H1 (cell line): ENCODE data around the gene ILF3. TPM values are rescaled to one million over a fixed set of nuclear protein-coding genes. Genes with fewer than 3 reads are reported as not detected.

Experiments
- ASH2L ChIP-seq: fragments of 200-600, 300-600 bp; sonication (generic); IDR thresholded peaks from one replicate; pipeline ENCODE4 v1.7.1; 2017; ENCODE audit warnings: low read length
- BRCA1 ChIP-seq: IDR thresholded peaks from 2 replicates; pipeline ENCODE4 v1.6.1; 2012; ENCODE audit warnings: low read depth, low read length, improper control_type of control experiment
- EZH2 ChIP-seq: fragments of 200-600 bp; sonication (generic); IDR thresholded peaks from 2 replicates; pipeline ENCODE4 v1.7.1; 2012; ENCODE audit warnings: low read depth, mild to moderate bottlenecking, moderate library complexity, low read length, inconsistent platforms; ENCODE audit not compliant: severe bottlenecking
- POLR2AphosphoS5 ChIP-seq: IDR thresholded peaks from 2 replicates; pipeline ENCODE4 v1.6.1; 2011; ENCODE audit warnings: low read depth, low read length
- RBBP5 ChIP-seq: IDR thresholded peaks from 2 replicates; pipeline ENCODE4 v1.7.1; 2012; ENCODE audit warnings: low read depth, mild to moderate bottlenecking, inconsistent platforms, low read length, moderate library complexity, borderline replicate concordance
- SAP30 ChIP-seq: fragments of 300-600 bp; sonication (generic); IDR thresholded peaks from 2 replicates; pipeline ENCODE4 v1.7.1; 2012; ENCODE audit warnings: low read length, moderate library complexity, mild to moderate bottlenecking, inconsistent platforms; ENCODE audit not compliant: insufficient read depth, insufficient replicate concordance
- SP1 ChIP-seq: IDR thresholded peaks from 2 replicates; pipeline ENCODE4 v1.6.1; 2011; ENCODE audit warnings: low read depth, low read length
- SUZ12 ChIP-seq: fragments of 200-600 bp; sonication (generic); IDR thresholded peaks from 2 replicates; pipeline ENCODE4 v1.6.1; 2012; ENCODE audit warnings: mild to moderate bottlenecking, inconsistent platforms, low read length, moderate library complexity, mixed read lengths
- polyA plus RNA-seq, 7 experiments: library from polyadenylated mRNA; depleted of rRNA in 3 of 7; stranded (reverse) in 5 of 7; unstranded in 2 of 7; fragments of >200 nt in 5 of 7; fragments of 200-250 nt in 2 of 7; gene quantifications; 1 replicate in 5 of 7; 2 replicates in 1 of 7; 4 replicates in 1 of 7; pipeline versions ENCODE4 v1.2.1 to v1.2.3, GENCODE V29; 2011 to 2013; ENCODE audit warnings: missing spikeins in 2 of 7, mixed read lengths in 2 of 7
- total RNA-seq: library from RNA; stranded (reverse); fragmentation: NEBNext Ultra II Directional; extraction: Animal tissue kit (Norgen Biotek cat#: 25700); gene quantifications from 2 replicates; pipeline ENCODE4 v1.2.1, GENCODE V29; 2021
- TF ChIP-seq, protein P1 (sequence below): fragments of 300-600 bp; sonication (generic); IDR thresholded peaks from 2 replicates; pipeline ENCODE4 v1.7.1; 2012; ENCODE audit warnings: low read length, moderate library complexity, mild to moderate bottlenecking, inconsistent platforms; ENCODE audit not compliant: insufficient replicate concordance

The ILF3 gene
- total and polyA plus RNA-seq, 2 of the 8 experiments (the other 6 are each of a cell fraction or from before 2014, with no cell fraction given), result 291 to 695 TPM

DNA sequence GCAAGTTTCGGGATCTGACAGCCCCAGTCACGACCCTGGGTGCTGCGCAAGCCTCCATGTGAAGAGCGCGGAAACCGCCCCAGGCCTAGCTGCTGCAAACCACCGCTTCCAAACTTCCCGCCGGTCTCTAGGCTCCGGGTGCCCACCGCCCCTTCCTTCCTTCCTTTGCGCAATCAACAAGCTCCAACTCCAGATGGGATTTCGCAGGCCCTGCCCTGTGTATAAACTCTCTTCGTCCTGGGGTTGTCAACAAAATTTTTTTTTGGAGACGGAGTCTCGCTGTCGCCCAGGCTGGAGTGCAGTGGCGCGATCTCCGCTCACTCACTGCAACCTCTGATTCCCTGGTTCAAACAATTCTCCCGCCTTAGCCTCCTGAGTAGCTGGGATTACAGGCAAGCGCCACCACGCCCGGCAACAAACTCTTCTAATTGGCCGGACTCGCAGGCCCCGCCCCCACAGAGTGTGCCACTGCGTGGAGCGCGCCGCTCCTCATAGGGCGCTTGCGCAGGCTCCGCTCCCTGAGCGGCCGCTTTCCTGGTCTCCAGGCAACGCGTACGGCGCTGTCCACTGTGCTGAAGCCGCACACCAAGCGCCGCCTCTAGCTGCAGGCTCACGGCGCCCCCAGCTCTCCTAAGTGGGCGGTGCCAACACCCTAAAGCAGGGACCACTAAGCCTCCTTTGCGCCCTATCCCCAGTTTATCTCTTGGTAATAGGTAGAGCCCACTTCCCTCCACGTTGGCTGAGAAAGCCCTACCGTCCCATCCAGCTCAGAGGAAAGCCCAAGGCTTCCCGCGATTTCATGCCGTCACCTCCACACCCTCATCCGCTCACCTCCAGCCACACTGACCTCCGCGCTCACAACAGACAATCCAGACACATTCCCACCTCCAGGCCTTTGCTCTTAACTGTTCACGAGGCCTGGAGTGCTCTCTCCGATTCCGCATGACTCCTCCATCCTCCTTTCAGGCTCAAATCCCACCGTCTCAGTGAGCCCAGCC, 41.6 kb downstream of the ILF3 start (continued):
- TF ChIP-seq EZH2 (no peak), SUZ12 (no peak), RBBP5 (no peak), BRCA1 (no peak), SP1 (no peak), SAP30 (peak; percentile 62), POLR2AphosphoS5 (0 out of 2 replicates have a peak, but pooled peaks have one; percentile 33), ASH2L (no peak)
- TF ChIP-seq, protein P1, sequence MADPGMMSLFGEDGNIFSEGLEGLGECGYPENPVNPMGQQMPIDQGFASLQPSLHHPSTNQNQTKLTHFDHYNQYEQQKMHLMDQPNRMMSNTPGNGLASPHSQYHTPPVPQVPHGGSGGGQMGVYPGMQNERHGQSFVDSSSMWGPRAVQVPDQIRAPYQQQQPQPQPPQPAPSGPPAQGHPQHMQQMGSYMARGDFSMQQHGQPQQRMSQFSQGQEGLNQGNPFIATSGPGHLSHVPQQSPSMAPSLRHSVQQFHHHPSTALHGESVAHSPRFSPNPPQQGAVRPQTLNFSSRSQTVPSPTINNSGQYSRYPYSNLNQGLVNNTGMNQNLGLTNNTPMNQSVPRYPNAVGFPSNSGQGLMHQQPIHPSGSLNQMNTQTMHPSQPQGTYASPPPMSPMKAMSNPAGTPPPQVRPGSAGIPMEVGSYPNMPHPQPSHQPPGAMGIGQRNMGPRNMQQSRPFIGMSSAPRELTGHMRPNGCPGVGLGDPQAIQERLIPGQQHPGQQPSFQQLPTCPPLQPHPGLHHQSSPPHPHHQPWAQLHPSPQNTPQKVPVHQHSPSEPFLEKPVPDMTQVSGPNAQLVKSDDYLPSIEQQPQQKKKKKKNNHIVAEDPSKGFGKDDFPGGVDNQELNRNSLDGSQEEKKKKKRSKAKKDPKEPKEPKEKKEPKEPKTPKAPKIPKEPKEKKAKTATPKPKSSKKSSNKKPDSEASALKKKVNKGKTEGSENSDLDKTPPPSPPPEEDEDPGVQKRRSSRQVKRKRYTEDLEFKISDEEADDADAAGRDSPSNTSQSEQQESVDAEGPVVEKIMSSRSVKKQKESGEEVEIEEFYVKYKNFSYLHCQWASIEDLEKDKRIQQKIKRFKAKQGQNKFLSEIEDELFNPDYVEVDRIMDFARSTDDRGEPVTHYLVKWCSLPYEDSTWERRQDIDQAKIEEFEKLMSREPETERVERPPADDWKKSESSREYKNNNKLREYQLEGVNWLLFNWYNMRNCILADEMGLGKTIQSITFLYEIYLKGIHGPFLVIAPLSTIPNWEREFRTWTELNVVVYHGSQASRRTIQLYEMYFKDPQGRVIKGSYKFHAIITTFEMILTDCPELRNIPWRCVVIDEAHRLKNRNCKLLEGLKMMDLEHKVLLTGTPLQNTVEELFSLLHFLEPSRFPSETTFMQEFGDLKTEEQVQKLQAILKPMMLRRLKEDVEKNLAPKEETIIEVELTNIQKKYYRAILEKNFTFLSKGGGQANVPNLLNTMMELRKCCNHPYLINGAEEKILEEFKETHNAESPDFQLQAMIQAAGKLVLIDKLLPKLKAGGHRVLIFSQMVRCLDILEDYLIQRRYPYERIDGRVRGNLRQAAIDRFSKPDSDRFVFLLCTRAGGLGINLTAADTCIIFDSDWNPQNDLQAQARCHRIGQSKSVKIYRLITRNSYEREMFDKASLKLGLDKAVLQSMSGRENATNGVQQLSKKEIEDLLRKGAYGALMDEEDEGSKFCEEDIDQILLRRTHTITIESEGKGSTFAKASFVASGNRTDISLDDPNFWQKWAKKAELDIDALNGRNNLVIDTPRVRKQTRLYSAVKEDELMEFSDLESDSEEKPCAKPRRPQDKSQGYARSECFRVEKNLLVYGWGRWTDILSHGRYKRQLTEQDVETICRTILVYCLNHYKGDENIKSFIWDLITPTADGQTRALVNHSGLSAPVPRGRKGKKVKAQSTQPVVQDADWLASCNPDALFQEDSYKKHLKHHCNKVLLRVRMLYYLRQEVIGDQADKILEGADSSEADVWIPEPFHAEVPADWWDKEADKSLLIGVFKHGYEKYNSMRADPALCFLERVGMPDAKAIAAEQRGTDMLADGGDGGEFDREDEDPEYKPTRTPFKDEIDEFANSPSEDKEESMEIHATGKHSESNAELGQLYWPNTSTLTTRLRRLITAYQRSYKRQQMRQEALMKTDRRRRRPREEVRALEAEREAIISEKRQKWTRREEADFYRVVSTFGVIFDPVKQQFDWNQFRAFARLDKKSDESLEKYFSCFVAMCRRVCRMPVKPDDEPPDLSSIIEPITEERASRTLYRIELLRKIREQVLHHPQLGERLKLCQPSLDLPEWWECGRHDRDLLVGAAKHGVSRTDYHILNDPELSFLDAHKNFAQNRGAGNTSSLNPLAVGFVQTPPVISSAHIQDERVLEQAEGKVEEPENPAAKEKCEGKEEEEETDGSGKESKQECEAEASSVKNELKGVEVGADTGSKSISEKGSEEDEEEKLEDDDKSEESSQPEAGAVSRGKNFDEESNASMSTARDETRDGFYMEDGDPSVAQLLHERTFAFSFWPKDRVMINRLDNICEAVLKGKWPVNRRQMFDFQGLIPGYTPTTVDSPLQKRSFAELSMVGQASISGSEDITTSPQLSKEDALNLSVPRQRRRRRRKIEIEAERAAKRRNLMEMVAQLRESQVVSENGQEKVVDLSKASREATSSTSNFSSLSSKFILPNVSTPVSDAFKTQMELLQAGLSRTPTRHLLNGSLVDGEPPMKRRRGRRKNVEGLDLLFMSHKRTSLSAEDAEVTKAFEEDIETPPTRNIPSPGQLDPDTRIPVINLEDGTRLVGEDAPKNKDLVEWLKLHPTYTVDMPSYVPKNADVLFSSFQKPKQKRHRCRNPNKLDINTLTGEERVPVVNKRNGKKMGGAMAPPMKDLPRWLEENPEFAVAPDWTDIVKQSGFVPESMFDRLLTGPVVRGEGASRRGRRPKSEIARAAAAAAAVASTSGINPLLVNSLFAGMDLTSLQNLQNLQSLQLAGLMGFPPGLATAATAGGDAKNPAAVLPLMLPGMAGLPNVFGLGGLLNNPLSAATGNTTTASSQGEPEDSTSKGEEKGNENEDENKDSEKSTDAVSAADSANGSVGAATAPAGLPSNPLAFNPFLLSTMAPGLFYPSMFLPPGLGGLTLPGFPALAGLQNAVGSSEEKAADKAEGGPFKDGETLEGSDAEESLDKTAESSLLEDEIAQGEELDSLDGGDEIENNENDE, result no peak
